Measurements from ENCODE around the gene CNR1.

GRCh38 chr6:88157106-88157505, 9.0 kb downstream of the CNR1 start:
- TF ChIP-seq CTCF (IDR thresholded peaks at IDR 0.05; ENCODE audit: extremely low read depth in 1 of 2, insufficient read depth in 1 of 2, low read depth in 1 of 2, low read length in 2 of 2), result no peak
- TF ChIP-seq POLR2AphosphoS5 (IDR thresholded peaks at IDR 0.05; ENCODE audit: insufficient read depth, low read depth, low read length), result no peak
- no peak for TF ChIP-seq MAX (IDR thresholded peaks at IDR 0.05; ENCODE audit: insufficient read depth, insufficient read length)
- TF ChIP-seq JUN (IDR thresholded peaks at IDR 0.05; ENCODE audit: borderline replicate concordance, insufficient read depth, insufficient read length, low read depth), result no peak
- TF ChIP-seq EZH2 (IDR thresholded peaks at IDR 0.05; ENCODE audit: borderline replicate concordance, low read depth, low read length, severe bottlenecking), result no peak
- no peak for TF ChIP-seq POLR2A (IDR thresholded peaks at IDR 0.05; ENCODE audit: low read depth, low read length)
- no peak for TF ChIP-seq GATA2 (IDR thresholded peaks at IDR 0.05; ENCODE audit: insufficient read depth, insufficient read length, low read depth, low read length)
- TF ChIP-seq MYC (IDR thresholded peaks at IDR 0.05; ENCODE audit: low read depth, low read length), result no peak
- no peak for TF ChIP-seq FOS (IDR thresholded peaks at IDR 0.05; ENCODE audit: borderline replicate concordance, insufficient read depth, low read length)
